ENCODE measurements around the gene GTF2B.
A peak's percentile ranks its signal among the peaks of the same experiment; 100 is the strongest.
"Not testable (repeated sequence)": the region's sequence is repeated elsewhere in the genome, so short reads cannot be mapped to it uniquely, and the experiment has no call there.

Gene GTF2B, protein sequence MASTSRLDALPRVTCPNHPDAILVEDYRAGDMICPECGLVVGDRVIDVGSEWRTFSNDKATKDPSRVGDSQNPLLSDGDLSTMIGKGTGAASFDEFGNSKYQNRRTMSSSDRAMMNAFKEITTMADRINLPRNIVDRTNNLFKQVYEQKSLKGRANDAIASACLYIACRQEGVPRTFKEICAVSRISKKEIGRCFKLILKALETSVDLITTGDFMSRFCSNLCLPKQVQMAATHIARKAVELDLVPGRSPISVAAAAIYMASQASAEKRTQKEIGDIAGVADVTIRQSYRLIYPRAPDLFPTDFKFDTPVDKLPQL

DNA sequence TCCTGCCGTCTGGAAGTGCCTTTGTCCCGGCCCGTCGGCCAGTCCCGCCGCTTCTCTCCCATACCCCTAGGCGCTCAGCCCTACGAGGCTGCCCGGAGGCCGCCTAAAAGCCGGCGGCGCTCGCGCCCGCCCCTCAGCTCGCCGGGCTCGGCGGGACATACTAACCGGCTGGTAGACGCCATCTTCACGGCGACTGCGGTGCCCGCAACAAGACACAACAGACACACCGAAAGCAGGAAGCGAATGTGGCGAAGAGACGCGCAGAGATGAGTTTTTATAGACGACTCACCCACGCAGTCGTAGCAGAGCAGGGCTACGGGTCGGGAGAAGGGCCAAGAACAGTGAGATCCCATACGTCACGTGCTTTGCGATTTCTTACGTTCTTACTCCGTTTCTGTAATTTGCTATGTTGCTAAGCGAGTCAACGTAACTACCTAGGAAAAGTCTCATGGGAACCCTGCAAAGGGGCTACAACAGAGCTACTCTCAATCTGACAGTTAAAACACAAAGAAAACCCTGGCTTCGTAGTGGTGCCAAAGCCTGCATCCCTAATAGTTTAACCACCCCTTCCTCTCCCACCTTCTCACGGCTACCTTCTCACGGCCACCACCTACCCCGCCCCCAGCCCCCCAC is at the start of gene GTF2B:
GTF2B (minus strand) TSS at position 250 of the 633 bp plus-strand sequence; CDS start at position 182, 68 bp downstream.
- peak; percentile 96 to 97 for DNase-seq

DNA sequence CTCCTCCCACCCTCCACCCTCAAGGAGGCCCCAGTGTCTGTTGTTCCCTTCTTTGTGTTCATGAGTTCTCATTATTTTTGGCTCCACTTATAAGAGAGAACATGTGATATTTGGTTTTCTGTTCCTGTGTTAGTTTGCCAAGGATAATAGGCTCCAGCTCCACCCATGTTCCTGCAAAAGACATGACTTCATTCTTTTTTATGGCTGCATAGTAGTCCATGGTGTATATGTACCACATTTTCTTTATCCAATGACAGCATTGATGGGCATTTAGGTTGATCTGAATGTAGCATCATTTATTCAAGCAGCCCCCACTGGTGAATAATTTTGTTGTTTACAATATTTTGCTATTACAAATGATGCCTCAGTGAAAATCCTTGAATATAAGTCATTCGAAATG is 47.2 kb upstream of the GTF2B start:
- not testable (repeated sequence) for DNase-seq

DNA sequence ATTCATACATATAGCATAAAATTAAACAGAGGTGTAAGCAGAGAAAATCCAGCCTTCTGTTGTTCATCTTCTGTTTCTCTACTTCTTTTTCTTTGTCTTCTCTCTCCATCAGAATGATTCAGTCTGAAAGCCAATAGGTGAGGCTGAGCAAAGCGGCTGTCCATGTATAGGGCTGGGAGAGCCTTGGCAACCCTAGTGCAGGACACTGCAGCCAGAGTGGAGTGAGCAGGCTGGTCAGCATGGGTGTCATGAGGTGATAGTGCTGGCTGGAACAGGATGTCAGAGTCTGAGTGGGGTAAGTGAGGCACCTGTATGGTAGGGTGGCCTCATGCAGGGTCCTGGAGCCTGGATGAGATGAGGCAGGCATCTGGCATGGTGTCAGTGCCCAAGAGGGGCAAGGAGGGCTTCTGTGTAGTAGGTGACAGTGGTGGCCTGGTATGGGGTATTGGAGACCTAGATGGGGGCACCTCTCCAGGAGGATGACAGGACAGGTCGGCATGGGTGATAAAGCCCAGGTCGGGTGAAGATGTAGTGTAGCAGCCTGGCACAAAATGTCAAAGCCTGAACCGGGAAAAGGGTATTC is 45.5 kb upstream of the GTF2B start:
- no peak for DNase-seq

DNA sequence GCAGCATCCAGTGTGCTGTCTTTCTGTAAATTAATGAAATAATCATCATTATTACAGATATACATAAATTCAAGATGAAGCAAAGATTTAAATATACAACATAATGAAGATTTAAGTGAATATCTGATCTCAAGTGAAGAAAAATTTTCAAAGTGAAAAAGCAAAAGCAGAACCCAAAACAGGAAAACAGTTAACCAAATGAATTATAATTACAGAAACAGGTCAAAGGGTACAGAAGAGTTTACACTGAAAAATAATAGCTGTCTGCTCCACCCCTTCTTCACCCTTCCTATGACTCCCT is 44.8 kb upstream of the GTF2B start:
- no peak for DNase-seq

DNA sequence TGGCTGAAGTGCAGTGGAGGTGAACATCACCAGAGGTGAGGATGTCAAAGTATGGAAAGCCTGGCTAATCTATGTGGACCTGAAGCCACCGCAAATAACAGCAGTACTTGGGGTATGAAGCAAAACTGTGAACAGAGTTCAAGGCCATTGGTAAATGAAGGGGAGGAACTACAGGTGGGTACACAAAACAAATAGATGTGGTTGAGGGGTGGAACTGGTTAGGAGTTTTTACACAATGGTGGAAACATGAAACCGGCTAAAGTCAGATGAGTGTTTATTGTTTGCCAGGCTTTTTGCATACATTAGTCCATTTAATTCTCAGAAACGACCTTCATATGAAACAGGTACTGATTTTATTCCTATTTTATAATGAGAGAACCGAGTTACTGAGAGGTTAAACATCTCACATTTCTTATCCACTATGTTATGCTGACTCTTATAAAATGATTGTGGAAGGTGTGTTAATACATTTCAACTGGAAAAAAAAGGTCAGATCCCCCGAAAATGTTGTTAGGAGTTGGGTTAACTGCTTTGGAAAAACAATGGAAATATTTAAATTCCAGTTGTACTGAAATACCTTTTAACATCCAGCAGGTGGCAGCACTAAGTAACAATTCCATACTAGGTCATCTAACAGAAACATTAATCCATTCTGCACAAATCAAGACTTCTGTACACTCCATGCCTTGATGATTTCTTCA is 44.3 kb upstream of the GTF2B start:
- DNase-seq = peak in 1 of 2 donors; percentile 51

DNA sequence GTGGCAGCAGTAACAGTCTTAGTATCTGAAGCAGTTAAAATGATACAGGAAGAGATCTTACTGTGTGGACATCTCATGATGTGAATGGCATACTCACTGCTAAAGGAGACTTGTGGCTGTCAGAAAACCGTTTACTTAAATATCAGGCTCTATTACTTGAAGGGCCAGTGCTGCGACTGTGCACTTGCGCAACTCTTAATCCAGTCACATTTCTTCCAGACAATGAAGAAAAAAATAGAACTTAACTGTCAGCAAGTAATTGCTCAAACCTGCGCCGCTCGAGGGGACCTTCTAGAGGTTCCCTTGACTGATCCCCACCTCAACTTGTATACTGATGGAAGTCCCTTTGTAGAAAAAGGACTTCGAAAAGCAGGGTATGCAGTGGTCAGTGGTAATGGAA is 38.8 kb upstream of the GTF2B start:
- DNase-seq = not testable (repeated sequence)

DNA sequence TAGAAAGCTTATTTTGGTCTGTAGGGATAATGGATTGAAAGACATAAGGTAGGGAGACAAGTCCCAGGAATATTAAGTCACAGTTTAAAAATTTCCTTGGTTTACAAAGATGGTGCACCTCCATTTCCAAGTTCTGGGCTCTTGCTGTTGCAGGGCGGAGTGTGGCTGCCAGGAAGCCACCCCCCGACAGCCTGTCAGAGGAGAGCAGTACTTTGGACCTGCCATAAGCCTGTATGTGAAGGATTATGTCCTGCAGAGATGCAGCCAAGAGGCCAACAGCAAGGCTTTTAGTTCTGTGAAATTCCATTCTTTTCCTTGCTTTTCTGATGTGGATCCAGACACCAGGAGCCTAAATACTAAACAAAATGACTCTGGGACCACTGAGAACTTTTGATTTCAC is 31.9 kb upstream of the GTF2B start:
- no peak for DNase-seq

DNA sequence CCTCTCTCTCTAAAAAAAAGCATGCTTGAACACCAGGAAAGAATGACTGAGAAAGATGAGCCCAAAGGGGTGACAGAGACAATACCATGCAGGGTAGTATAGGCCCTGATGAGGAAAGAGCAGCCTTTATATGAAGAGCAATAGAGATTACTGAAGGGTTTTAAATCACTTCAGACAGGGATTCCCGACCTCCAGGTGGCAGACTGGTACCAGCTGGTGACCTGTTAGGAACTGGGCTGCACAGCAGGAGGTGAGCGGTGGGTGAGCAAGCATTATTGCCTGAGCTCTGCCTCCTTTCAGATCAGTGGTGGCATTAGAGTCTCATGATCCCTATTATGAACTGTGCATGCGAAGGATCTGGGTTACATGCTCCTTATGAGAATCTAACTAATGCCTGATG is 30.8 kb upstream of the GTF2B start:
- DNase-seq = no peak

DNA sequence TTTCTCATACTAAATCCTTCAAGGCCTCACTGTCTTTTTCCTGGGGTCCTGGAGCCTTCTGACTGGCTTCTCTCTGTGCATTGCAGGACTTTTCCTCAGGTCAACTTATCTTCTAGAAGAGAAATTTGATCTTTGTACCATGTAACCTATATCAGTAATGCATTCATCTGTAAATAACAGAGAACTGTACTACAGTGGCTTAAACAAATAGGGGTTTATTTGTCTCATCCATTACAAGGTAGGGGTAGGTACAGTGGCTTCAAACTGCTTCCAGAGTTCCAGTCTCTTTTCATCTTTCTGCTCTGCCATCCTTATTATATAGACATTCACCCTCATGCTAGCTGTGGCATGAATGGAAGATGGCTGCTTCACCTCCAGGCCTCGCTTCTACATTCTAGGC is 29.5 kb upstream of the GTF2B start:
- DNase-seq = no peak

DNA sequence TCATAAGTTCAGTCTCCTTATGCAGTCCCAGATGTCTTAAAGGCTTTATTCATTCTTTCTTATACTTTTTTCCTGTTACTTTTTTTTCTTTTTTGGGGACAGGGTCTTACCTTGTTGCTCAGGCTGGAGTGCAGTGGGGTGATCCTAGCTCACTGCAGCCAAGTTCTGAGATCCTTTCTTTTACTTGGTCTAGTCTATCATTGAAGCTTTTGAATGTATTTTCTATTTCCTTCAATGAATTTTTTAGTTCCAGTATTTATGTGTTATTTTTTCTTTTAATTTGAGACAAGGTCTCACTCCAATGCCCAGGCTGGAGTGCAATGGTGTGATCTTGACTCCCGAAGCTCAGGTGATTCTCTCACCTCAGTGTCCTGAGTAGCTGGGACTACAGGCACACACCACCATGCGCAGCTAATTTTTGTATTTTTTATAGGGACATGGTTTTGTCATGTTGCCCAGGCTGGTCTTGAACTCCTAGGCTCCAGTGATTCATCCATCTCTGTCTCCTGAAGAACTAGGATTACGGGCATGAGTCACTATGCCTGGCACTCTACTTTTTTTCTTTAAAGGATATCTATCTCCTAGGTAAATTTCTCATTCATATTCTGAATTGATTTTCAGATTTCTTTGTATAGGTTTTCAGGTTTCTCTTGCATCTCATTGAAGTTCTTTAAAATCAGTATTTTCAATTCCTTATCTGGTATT is 26.1 kb upstream of the GTF2B start:
- DNase-seq = no peak

DNA sequence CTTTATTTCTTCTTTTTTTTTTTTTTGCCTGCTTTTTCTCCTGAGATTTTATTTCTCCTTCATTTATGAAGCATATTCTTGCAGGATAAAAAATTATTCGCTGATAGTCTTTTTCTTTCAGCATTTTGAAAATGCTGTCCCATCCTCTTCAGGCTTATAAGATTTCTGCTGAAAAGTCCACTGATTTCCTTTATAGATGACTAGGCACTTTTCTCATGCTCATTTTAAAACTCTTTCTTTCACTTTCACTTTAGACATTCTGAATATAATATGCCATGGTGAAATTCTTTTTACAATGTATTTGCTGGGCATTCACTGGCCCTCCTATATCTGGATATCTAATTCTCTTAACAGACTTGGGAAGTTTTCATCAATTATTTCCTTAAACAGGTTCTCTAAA is 25.5 kb upstream of the GTF2B start:
- DNase-seq = no peak

DNA sequence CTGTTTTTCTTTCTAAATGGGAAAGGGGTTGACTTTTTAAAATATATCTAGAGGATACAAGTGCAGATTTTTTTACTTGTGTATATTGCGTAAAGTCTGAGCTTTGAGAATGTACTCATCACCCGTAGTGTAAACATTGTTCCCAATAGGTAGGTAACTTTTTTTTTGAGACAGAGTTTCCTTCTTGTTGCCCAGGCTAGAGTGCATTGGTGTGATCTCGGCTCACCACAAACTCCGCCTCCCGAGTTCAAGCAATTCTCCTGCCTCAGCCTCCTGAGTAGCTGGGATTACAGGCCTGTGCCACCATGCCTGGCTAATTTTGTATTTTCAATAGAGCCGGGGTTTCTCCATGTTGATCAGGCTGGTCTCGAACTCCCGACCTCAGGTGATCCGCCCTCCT is 20.4 kb upstream of the GTF2B start:
- not testable (repeated sequence) for DNase-seq

DNA sequence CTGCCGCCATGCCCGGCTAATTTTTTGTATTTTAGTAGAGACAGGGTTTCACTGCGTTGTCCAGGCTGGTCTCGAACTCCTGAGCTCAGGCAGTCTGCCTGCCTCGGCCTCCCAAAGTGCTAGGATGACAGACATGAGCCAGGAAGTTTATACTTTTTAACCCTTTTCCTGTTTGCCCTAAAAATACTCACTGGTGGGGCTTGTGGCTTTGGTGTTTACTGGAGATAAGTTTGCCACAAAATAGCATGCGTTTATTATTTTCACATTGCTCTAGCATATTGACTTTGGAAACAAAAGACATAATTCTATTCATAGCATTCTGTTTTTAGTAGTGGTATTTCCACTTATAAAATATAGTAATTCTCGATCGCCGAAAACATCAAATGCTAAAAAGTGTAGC is 19.8 kb upstream of the GTF2B start:
- no peak for DNase-seq

DNA sequence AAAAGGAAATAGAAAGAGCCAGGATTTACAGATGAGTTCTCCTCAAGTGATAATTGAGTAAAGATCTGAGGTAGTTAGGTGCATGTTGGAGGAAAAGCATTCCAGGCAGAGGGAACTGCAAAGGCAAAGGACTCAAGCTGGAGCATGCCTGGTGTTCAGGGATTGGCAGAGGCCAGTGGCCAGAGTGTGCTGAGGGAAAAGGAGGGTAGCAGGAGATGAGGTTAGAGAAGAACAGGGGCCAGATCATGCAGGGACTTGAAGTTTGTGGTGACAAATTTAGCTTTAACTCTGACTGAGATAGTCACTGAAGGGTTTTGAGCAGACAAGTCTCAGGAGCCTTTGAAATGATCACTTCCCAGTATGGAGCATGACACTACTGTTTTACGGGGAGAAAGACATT is 19.0 kb upstream of the GTF2B start:
- no peak for DNase-seq

DNA sequence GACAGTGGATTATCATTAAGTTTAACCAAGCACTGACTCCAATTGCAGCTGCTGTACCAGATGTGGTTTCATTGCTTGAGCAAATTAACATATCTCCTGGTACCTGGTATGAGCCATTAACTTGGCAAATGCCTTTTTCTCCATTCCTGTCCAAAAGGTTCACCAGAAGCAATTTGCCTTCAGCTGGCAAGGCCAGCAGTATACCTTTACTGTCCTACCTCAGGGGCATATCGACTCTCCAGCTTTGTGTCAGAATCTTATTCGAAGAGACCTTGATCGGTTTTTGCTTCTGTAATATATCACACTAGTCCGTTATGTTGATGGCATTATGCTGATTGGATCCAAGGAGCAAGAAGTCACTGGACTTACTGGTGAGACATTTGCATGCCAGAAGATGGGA is 9.5 kb upstream of the GTF2B start:
- no peak for DNase-seq

DNA sequence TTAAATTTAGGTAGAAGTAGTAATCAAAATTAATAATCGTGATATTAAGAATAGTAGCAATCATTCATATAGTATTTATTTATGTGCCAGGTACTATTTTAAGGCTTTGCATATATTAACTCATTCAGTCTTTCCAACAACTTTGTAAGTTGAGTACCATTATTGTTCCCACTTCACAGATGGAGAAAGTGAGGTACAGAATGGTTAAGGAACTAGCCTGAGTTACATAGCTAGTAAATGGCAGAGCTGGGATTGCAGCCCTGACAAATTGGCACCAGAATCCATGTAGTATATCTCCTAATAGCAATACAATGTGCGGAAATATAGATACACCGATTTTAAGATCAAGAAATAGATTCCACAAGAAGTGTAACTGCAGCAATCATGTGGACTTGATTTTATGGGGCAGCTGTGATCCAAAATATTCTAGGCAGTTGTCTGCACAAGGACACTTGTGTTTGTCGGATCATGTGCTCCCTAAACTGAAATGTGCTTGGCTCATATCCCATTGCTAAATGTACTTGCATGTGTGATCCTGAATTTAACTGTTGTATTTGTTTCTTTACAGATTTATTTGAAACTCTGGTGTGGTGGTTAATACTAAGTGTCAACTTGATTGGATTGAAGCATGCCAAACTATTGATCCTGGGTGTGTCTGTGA is 5.8 kb upstream of the GTF2B start:
- no peak for DNase-seq

DNA sequence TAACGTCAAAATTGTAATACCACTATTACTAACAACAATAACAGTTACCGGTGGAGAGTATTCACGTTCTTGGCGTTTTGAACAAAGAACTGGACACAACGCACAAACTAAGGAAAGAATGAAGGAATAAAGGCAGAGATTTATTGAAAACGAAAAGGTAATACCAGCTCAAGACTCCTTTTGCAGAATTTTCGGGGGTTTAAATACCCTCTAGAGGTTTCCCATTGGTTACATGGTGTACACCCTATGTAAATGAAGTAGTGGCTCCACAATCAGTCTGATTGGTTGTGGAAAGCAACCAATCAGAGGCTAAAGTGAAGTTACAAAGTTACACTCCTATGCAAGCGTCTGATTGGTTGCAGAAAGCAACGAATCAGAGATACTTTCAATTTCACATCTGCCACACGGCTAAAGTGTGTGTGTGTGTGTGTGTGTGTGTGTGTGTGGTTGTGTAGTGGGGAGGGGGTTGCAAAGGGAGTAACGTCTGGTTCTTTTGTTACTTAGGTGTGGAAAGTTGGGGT is 1.1 kb upstream of the GTF2B start:
- peak; percentile 30 to 63 for DNase-seq

DNA sequence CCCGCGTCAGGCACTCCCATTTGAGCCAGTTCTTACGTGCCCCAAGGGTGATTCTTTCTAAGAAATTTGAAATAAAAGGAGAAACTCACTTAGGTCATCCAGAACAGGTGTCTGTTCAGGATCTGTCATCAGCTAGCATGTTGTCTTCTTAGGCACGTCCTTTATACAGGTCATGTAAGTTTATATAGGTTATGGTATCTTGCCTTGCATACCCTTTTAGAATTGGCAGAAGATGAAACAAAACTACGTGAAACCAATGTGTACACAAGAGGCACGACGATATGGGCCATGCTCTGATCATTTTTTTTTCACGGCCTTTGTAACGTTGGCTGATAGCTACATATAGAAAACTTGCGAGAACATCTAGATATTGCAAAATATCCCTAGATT is 579 bp upstream of the GTF2B start:
- no peak for DNase-seq

DNA sequence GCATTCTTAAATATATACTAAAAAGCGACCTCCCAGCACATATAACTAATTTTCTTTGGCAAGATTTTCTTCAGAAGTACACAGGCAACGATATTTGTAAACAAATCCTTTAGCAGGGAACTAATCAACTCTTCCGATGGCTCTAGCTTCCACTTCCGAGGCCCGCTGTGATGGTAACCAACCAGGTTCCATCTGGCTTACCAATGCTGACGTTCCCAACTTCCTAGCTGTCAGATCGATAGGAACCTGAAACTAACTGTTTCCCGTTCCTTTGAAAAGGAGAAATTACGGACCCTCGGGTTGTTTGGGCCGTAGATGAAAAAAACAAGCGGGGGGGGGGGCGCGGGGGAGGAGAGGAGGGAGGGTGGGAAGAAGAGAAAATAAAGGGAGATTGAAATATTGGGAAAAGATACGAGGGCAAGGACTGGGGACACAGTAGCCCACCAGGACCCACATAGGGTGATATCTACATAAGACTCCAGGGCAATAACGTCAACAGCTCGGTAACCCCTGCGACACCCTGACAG is 513 bp downstream of the GTF2B start:
- DNase-seq = peak; percentile 37 to 62

DNA sequence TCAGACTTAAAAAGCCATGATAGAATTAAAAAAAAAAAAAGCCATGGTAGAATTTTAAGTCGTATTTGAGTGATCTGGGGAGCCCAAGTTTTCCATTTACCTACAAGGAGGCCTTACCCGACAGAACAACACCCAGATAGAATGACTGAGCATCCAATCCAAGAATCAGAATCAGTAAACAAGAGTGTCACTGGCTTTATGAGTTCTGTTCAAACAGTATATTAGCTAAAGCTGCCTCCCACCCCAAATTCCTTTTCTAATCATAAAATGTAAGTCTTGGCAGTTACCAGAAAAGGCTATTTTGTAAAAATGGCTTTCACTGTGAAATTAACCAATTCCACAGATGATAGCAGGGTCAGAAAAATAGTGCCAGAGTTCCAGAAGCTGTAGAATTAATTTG is 1.2 kb downstream of the GTF2B start:
- no peak for DNase-seq

DNA sequence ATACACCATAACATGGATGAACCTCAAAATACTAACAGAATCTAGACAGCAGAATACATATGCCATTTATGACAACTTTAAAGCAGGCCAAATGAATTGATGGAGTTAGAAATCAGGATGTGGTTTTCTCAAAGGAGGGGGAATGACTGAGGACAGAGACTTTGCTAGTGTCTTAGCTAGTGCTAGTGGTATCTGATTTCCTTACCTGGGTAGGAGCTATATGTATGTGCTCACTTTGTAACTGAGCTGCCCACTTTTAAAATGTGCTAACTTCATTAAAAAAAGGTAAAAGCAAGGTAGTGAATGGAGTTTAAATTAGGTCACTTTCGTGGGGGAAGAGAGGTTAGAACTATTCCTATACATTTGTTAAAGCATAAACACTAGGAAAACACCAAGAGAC is 2.6 kb downstream of the GTF2B start:
- DNase-seq = peak in 1 of 2 donors; percentile 59

DNA sequence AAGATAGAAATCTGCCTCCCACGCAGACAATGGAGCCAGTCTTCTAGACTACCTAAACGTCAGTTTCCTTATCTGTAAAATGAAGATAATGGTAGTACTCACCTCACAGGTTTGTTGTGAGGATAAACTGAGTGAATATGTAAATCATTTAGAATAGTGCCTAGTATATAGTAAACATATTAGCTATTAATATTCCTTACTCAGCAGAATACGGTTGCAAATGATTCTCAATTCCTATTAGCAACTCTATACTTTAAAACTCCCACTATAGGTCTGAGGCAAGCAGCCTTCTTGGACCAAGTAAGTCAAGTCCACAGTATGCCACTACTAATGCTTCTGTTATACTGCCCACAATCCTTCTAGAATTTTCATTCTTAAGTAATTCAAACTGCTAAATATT is 5.4 kb downstream of the GTF2B start:
- DNase-seq = no peak

All from CD4-positive, alpha-beta T cell treated with Interferon alpha-2 for 1 hour (primary cell).